ENCODE results near the gene CDH3. TPM values are rescaled to one million over a fixed set of nuclear protein-coding genes. Genes with fewer than 3 reads are reported as not detected.

Gene CDH3
- total RNA-seq, 1 donor from 2014 or later: 201 TPM

GRCh38 chr16:68644296-68644695, 814 bp upstream of the CDH3 start:
- Histone ChIP-seq H3K4me3 (ENCODE audit: low read depth, low read length) (no peak overlapping the region), H3K27me3 (ENCODE audit: control insufficient read depth, insufficient read depth, low read length) (peaks cover 10% of the 10 kb centered on the region), H3K36me3 (ENCODE audit: control insufficient read depth, insufficient read depth, low read length) (no peaks in the 10 kb centered on the region)
- DNase-seq (ENCODE audit: low read depth): no peak
- no peak for TF ChIP-seq CTCF (IDR thresholded peaks at IDR 0.05; ENCODE audit: insufficient read depth, low read length, poor library complexity, severe bottlenecking)

GRCh38 chr16:68645494-68646388, 631 bp downstream of the CDH3 start:
- Histone ChIP-seq H3K4me3 (ENCODE audit: low read depth, low read length) (peak overlapping the region; percentile 66), H3K27me3 (ENCODE audit: control insufficient read depth, insufficient read depth, low read length) (peaks cover 10% of the 10 kb centered on the region), H3K36me3 (ENCODE audit: control insufficient read depth, insufficient read depth, low read length) (no peaks in the 10 kb centered on the region)
- no peak for TF ChIP-seq CTCF (IDR thresholded peaks at IDR 0.05; ENCODE audit: insufficient read depth, low read length, poor library complexity, severe bottlenecking)
- DNase-seq (ENCODE audit: low read depth): no peak

GRCh38 chr16:68646953-68647659, 2.0 kb downstream of the CDH3 start:
- no peak for TF ChIP-seq CTCF (IDR thresholded peaks at IDR 0.05; ENCODE audit: insufficient read depth, low read length, poor library complexity, severe bottlenecking)
- peaks cover 10% of the 10 kb centered on the region for H3K27me3 ChIP-seq (ENCODE audit: control insufficient read depth, insufficient read depth, low read length)
- DNase-seq (ENCODE audit: low read depth): no peak
- H3K4me3 ChIP-seq (ENCODE audit: low read depth, low read length): no peak overlapping the region
- H3K36me3 ChIP-seq (ENCODE audit: control insufficient read depth, insufficient read depth, low read length): no peaks in the 10 kb centered on the region

GRCh38 chr16:68651136-68651535, 6.0 kb downstream of the CDH3 start:
- no peaks in the 10 kb centered on the region for H3K27me3 ChIP-seq (ENCODE audit: control insufficient read depth, insufficient read depth, low read length)
- no peaks in the 10 kb centered on the region for H3K36me3 ChIP-seq (ENCODE audit: control insufficient read depth, insufficient read depth, low read length)
- DNase-seq (ENCODE audit: low read depth): no peak
- H3K4me3 ChIP-seq (ENCODE audit: low read depth, low read length): no peak overlapping the region
- TF ChIP-seq CTCF (IDR thresholded peaks at IDR 0.05; ENCODE audit: insufficient read depth, low read length, poor library complexity, severe bottlenecking): no peak

- no peaks in the 10 kb centered on the region for H3K36me3 ChIP-seq (ENCODE audit: control insufficient read depth, insufficient read depth, low read length)
- no peak for DNase-seq (ENCODE audit: low read depth)
- H3K4me3 ChIP-seq (ENCODE audit: low read depth, low read length): no peak overlapping the region
- no peak for TF ChIP-seq CTCF (IDR thresholded peaks at IDR 0.05; ENCODE audit: insufficient read depth, low read length, poor library complexity, severe bottlenecking)
- no peaks in the 10 kb centered on the region for H3K27me3 ChIP-seq (ENCODE audit: control insufficient read depth, insufficient read depth, low read length)
Observed at GRCh38 chr16:68652659-68653058, 7.5 kb downstream of the CDH3 start.

Measured in kidney epithelial cell (primary cell).